Endothelial cell of umbilical vein (primary cell): ENCODE data around the gene AGRN. TPM values are rescaled to one million over a fixed set of nuclear protein-coding genes. Genes with fewer than 3 reads are reported as not detected.

Source experiments
- BruUV-seq: library from RNA; stranded (reverse); fragments of 400-500 nt; replicated peaks from 2 replicates; lab custom pipeline; 2021; lab: Mats Ljungman, UMichigan
- CTCF ChIA-PET: fragments of 300-600, 350-600 bp; sonication (Branson Sonifier 250); formaldehyde crosslinking; loops from one replicate; lab custom pipeline; 2021; ENCODE audit warnings: antibody characterized with exemption, inconsistent platforms; lab: Charles Lee
- POLR2A ChIA-PET: fragments of 300-600, 350-600 bp; sonication (Branson Sonifier 250); formaldehyde crosslinking; loops from one replicate; lab custom pipeline; 2021; ENCODE audit warnings: antibody characterized with exemption, inconsistent platforms; lab: Charles Lee
- DNase-seq: peaks from one replicate; pipeline ENCODE4 v3.0.0-alpha.2; 2011; ENCODE audit warnings: low read depth, low spot score
- FAIRE-seq: peaks from 2 replicates; lab custom pipeline; 2011; peaks lifted over from hg19 to GRCh38; lab: Jason Lieb, UNC
- H2AFZ ChIP-seq: 2 replicates; pipeline ENCODE4 v1.6.0; 2012; ENCODE audit warnings: low read depth, low read length, control low read depth, inconsistent platforms
- H3K27ac ChIP-seq: 2 replicates; pipeline ENCODE4 v1.5.1; 2011; ENCODE audit warnings: low read depth, mild to moderate bottlenecking, control low read depth, low read length, moderate library complexity; ENCODE audit not compliant: insufficient read depth
- H3K27me3 ChIP-seq, 2 experiments: 2 replicates each; pipeline versions ENCODE4 v1.6.0 to v1.6.1; 2011; ENCODE audit warnings: low read length in 2 of 2, mixed read lengths in 1 of 2; ENCODE audit not compliant: control insufficient read depth in 2 of 2, insufficient read depth in 2 of 2
- H3K36me3 ChIP-seq, 2 experiments: 2 replicates in 1 of 2; 3 replicates in 1 of 2; pipeline ENCODE4 v1.5.1; 2011; ENCODE audit warnings: low read length in 2 of 2, mild to moderate bottlenecking in 1 of 2, moderate library complexity in 1 of 2; ENCODE audit not compliant: control insufficient read depth in 2 of 2, insufficient read depth in 2 of 2; ENCODE audit errors: extremely low read depth in 1 of 2
- H3K4me1 ChIP-seq: 3 replicates; pipeline ENCODE4 v1.5.1; 2011; ENCODE audit warnings: mild to moderate bottlenecking, low read length; ENCODE audit not compliant: control insufficient read depth, insufficient read depth; ENCODE audit errors: extremely low read depth
- H3K4me2 ChIP-seq: 2 replicates; pipeline ENCODE4 v1.6.1; 2011; ENCODE audit warnings: low read length, control low read depth, mixed read lengths; ENCODE audit not compliant: insufficient read depth
- H3K4me3 ChIP-seq, 3 experiments: fragments of 200-600 bp in 1 of 3; sonication (generic), shearing (Covaris generic) in 1 of 3; replicated peaks in 1 of 3; 2 replicates each; pipeline ENCODE4 v1.5.1; 2011 to 2016; ENCODE audit warnings: control low read depth in 3 of 3, low read length in 3 of 3, mild to moderate bottlenecking in 2 of 3, inconsistent platforms in 1 of 3, low read depth in 1 of 3, moderate library complexity in 1 of 3; ENCODE audit not compliant: insufficient read depth in 1 of 3
- H3K79me2 ChIP-seq: 2 replicates; pipeline ENCODE4 v1.6.0; 2012; ENCODE audit warnings: low read length, inconsistent platforms; ENCODE audit not compliant: control insufficient read depth, insufficient read depth
- H3K9ac ChIP-seq: replicated peaks from 2 replicates; pipeline ENCODE3; 2011; ENCODE audit warnings: low read length, control low read depth; ENCODE audit not compliant: insufficient read depth; ENCODE audit errors: extremely low read depth
- H3K9me1 ChIP-seq: replicated peaks from 3 replicates; pipeline ENCODE4 v1.6.0; 2011; ENCODE audit warnings: mild to moderate bottlenecking, low read length; ENCODE audit not compliant: control insufficient read depth, insufficient read depth; ENCODE audit errors: extremely low read depth
- H3K9me3 ChIP-seq: replicated peaks from 2 replicates; pipeline ENCODE4 v1.5.1; 2012; ENCODE audit warnings: low read length, inconsistent platforms; ENCODE audit not compliant: control insufficient read depth, insufficient read depth
- H4K20me1 ChIP-seq: replicated peaks from 2 replicates; pipeline ENCODE3; 2011; ENCODE audit warnings: mild to moderate bottlenecking, low read length; ENCODE audit not compliant: control insufficient read depth, insufficient read depth; ENCODE audit errors: extremely low read depth
- EZH2 ChIP-seq: IDR thresholded peaks from 2 replicates; pipeline ENCODE4 v1.6.1; 2012; ENCODE audit warnings: borderline replicate concordance, low read depth, mild to moderate bottlenecking, moderate library complexity, low read length, inconsistent platforms; ENCODE audit not compliant: severe bottlenecking
- FOS ChIP-seq: IDR thresholded peaks from 2 replicates; pipeline ENCODE4 v1.6.1; 2011; ENCODE audit warnings: mild to moderate bottlenecking, low read length, moderate library complexity, borderline replicate concordance; ENCODE audit not compliant: insufficient read depth
- GATA2 ChIP-seq: IDR thresholded peaks from 2 replicates; pipeline ENCODE4 v1.7.0; 2011; ENCODE audit warnings: low read depth, mild to moderate bottlenecking, moderate library complexity, mixed read lengths, low read length; ENCODE audit not compliant: insufficient read length, insufficient read depth
- JUN ChIP-seq: IDR thresholded peaks from 2 replicates; pipeline ENCODE4 v1.6.1; 2011; ENCODE audit warnings: borderline replicate concordance, low read depth; ENCODE audit not compliant: insufficient read length, insufficient read depth
- MYC ChIP-seq: IDR thresholded peaks from one replicate; pipeline ENCODE4 v1.6.1; 2011; ENCODE audit warnings: mild to moderate bottlenecking, low read depth, low read length
- POLR2A ChIP-seq: IDR thresholded peaks from 2 replicates; pipeline ENCODE4 v1.6.1; 2012; ENCODE audit warnings: low read depth, mild to moderate bottlenecking, control low read depth, low read length
- POLR2AphosphoS5 ChIP-seq: IDR thresholded peaks from 2 replicates; pipeline ENCODE4 v1.6.1; 2012; ENCODE audit warnings: low read depth, mild to moderate bottlenecking, control low read depth, low read length, moderate library complexity; ENCODE audit not compliant: insufficient read depth
- dilution Hi-C: fragments of 300-500 bp; cut with MboI; formaldehyde crosslinking; loops from one replicate; pipeline ENCODE4 v1.15.0; 2019; ENCODE audit warnings: low sequenced_read_pairs; ENCODE audit not compliant: extremely low pct_ligation_motif_present
- intact Hi-C: fragments of 100-400 bp; cut with micrococcal nuclease; formaldehyde crosslinking; loops from one replicate; pipeline ENCODE4 v1.10.0; 2022
- polyA plus RNA-seq, 4 experiments: library from polyadenylated mRNA; depleted of rRNA in 3 of 4; stranded (reverse) in 3 of 4; unstranded in 1 of 4; fragments of >200 nt; gene quantifications; 2 replicates each; pipeline versions ENCODE4 v1.2.1 to v1.2.3, GENCODE V29; 2011 to 2012; ENCODE audit warnings: missing spikeins in 1 of 4
- total RNA-seq: library from RNA; stranded (reverse); gene quantifications from 2 replicates; pipeline ENCODE4 v1.2.3, GENCODE V29; 2021
- TF ChIP-seq, protein P1 (sequence below): IDR thresholded peaks from 2 replicates; pipeline ENCODE4 v1.6.1; 2011; ENCODE audit not compliant: insufficient read depth, insufficient read length
- TF ChIP-seq, protein P2 (sequence below), 2 donors: IDR thresholded peaks; 1 replicate in 1 of 2; 2 replicates in 1 of 2; pipeline ENCODE4 v1.5.1; 2011; ENCODE audit warnings: low read length in 2 of 2, mild to moderate bottlenecking in 2 of 2, moderate library complexity in 2 of 2, control low read depth in 1 of 2, inconsistent platforms in 1 of 2, low read depth in 1 of 2; ENCODE audit not compliant: insufficient read depth in 1 of 2; ENCODE audit errors: extremely low read depth in 1 of 2

Gene AGRN
- total and polyA plus RNA-seq, 2 donors (not counting 3 experiments of a cell fraction or from before 2014, with no cell fraction given): 66.6 to 67.8 TPM

GRCh38 chr1:975365-975764, 44.6 kb upstream of the AGRN start:
- H3K79me2 ChIP-seq: no peaks in the 10 kb centered on the region
- no peak overlapping the region for H3K4me2 ChIP-seq
- H3K36me3 ChIP-seq: no peaks in the 10 kb centered on the region
- dilution Hi-C loops: no loop called here
- no peaks in the 10 kb centered on the region for H4K20me1 ChIP-seq
- H3K27me3 ChIP-seq: peaks cover 0 to 2% of the 10 kb centered on the region in 2 experiments
- no peak overlapping the region for H3K27ac ChIP-seq
- POLR2A ChIA-PET: no interaction called here
- FAIRE-seq (no peak), DNase-seq (no peak)
- TF ChIP-seq POLR2AphosphoS5 (no peak), JUN (no peak), EZH2 (no peak), FOS (no peak), MYC (no peak), POLR2A (no peak), GATA2 (no peak)
- TF ChIP-seq, protein P1, sequence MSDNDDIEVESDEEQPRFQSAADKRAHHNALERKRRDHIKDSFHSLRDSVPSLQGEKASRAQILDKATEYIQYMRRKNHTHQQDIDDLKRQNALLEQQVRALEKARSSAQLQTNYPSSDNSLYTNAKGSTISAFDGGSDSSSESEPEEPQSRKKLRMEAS: no peak
- TF ChIP-seq, protein P2, sequence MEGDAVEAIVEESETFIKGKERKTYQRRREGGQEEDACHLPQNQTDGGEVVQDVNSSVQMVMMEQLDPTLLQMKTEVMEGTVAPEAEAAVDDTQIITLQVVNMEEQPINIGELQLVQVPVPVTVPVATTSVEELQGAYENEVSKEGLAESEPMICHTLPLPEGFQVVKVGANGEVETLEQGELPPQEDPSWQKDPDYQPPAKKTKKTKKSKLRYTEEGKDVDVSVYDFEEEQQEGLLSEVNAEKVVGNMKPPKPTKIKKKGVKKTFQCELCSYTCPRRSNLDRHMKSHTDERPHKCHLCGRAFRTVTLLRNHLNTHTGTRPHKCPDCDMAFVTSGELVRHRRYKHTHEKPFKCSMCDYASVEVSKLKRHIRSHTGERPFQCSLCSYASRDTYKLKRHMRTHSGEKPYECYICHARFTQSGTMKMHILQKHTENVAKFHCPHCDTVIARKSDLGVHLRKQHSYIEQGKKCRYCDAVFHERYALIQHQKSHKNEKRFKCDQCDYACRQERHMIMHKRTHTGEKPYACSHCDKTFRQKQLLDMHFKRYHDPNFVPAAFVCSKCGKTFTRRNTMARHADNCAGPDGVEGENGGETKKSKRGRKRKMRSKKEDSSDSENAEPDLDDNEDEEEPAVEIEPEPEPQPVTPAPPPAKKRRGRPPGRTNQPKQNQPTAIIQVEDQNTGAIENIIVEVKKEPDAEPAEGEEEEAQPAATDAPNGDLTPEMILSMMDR (IDR thresholded peaks at IDR 0.05; ENCODE audit: extremely low read depth in 1 of 2, insufficient read depth in 1 of 2, low read depth in 1 of 2, low read length in 2 of 2): no peak
- no peak overlapping the region for H3K4me3 ChIP-seq
- intact Hi-C loops: no loop called here
- CTCF ChIA-PET: interaction anchor here (1.3 to 1.5 kb wide), 4 partner anchors 9 to 316 kb away, joined by 3 to 5 read pairs (median 4); partner anchors contain the start of gene PLEKHN1
- no peaks in the 10 kb centered on the region for H3K9me1 ChIP-seq
- no TSS peak for BruUV-seq
- H3K9me3 ChIP-seq: no peaks in the 10 kb centered on the region
- H3K4me1 ChIP-seq: no peaks in the 10 kb centered on the region
- H3K9ac ChIP-seq: no peak overlapping the region
- H2AFZ ChIP-seq: no peak overlapping the region
